ENCODE measurements around the gene EML6. TPM values are rescaled to one million over a fixed set of nuclear protein-coding genes. Genes with fewer than 3 reads are reported as not detected.

Gene EML6
- total RNA-seq, 1 donor from 2014 or later, result 0.90 TPM

DNA sequence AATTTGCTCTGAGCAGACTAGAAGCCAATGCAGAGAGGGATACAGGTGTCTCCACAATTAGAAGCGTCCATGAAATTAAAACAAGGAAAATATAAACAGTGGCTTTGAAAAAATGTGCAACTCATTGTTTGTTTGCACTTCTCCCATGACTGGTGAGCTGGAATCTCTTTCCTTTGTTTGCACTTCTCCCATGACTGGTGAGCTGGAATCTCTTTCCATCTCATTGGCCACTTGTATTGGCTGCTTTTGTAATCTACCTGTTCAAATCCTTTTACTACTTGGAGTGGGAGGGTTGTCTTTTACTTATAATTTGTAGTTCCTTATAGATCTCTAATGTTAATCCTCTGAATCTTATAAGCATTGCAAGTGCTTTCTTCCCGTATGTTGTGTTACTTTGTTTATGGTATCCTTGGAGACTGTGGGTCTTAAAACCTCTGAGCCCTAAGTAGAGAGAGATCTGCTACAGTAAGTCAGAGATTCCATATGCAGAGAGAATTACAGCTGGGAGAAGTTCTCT, 232.7 kb downstream of the EML6 start:
- Mint-ChIP-seq H3K36me3 (ENCODE audit: low read depth, unreplicated experiment) (no peaks in the 10 kb centered on the region), H3K4me3 (ENCODE audit: unreplicated experiment) (no peak overlapping the region), H3K9me3 (ENCODE audit: unreplicated experiment) (no peaks in the 10 kb centered on the region), H3K27ac (ENCODE audit: unreplicated experiment) (peak overlapping the region; percentile 17), H3K4me1 (ENCODE audit: unreplicated experiment) (peaks cover 10% of the 10 kb centered on the region), H3K27me3 (ENCODE audit: unreplicated experiment) (peaks cover 8% of the 10 kb centered on the region)
- no peak for DNase-seq (ENCODE audit: low spot score)
- TF ChIP-seq, protein P1, sequence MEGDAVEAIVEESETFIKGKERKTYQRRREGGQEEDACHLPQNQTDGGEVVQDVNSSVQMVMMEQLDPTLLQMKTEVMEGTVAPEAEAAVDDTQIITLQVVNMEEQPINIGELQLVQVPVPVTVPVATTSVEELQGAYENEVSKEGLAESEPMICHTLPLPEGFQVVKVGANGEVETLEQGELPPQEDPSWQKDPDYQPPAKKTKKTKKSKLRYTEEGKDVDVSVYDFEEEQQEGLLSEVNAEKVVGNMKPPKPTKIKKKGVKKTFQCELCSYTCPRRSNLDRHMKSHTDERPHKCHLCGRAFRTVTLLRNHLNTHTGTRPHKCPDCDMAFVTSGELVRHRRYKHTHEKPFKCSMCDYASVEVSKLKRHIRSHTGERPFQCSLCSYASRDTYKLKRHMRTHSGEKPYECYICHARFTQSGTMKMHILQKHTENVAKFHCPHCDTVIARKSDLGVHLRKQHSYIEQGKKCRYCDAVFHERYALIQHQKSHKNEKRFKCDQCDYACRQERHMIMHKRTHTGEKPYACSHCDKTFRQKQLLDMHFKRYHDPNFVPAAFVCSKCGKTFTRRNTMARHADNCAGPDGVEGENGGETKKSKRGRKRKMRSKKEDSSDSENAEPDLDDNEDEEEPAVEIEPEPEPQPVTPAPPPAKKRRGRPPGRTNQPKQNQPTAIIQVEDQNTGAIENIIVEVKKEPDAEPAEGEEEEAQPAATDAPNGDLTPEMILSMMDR (IDR thresholded peaks at IDR 0.05; ENCODE audit: unreplicated experiment), result no peak

DNA sequence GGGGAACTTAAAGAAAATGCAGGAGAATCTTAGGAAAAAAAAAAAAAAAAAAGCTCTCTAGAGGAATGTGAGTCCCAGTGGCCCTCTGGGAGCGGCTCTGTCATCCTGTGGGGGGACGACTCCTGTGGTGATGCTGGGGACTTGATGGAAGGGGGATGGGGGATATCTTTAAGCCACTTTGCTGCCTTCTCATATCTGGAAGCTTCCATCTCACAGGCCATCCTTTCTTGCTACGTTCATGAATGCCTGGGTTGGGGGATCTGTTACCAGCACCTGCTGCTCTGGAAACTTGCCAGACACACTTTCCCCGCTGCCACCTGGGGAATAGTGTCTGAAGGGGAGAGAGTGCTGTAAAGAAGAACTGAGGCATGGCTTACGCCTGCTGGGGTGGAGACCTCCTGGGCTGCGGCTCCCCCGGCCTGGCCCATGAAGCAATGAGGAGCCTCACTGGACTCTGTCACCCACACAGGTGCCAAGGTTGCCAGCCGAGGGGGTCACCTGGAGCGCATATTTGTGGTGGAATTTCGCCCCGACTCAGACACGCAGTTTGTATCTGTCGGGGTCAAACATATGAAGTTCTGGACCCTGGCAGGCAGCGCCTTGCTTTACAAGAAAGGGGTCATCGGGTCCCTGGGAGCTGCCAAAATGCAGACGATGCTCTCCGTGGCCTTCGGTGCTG, 234.0 kb downstream of the EML6 start:
- H3K27ac Mint-ChIP-seq (ENCODE audit: unreplicated experiment), result no peak overlapping the region
- H3K27me3 Mint-ChIP-seq (ENCODE audit: unreplicated experiment), result peaks cover 8% of the 10 kb centered on the region
- DNase-seq (ENCODE audit: low spot score), result no peak
- peaks cover 10% of the 10 kb centered on the region for H3K4me1 Mint-ChIP-seq (ENCODE audit: unreplicated experiment)
- H3K9me3 Mint-ChIP-seq (ENCODE audit: unreplicated experiment), result no peaks in the 10 kb centered on the region
- no peak overlapping the region for H3K4me3 Mint-ChIP-seq (ENCODE audit: unreplicated experiment)
- no peaks in the 10 kb centered on the region for H3K36me3 Mint-ChIP-seq (ENCODE audit: low read depth, unreplicated experiment)
- TF ChIP-seq, protein P1 (IDR thresholded peaks at IDR 0.05; ENCODE audit: unreplicated experiment), result no peak

DNA sequence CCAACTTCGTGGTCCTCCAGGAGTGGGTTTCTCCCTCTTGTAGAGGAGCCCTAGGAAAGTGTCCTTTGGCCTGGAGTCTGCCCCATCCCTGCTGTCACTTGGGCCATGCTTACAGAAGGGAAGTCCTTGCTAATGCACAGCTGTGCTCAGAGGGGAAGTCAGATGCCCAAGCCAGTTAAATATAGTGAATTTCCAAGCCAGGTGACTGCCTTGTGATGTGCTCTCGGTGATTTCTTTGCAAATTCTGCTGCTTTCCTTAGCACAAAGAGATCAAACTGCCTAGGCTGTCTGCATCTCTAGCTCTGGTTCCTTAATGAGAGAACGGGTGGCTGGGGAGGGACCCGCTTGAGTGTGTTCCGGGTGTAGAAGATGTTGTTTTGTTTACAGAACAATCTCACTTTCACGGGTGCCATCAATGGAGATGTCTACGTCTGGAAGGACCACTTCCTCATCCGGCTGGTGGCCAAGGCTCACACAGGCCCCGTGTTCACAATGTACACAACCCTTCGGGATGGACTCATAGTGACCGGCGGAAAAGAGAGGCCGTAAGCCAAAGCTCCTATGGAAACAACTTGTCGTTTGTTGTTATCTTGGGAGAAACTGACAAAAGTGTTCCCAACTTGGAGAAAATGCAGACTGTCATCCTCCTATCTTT, 235.4 kb downstream of the EML6 start:
- H3K36me3 Mint-ChIP-seq (ENCODE audit: low read depth, unreplicated experiment), result no peaks in the 10 kb centered on the region
- H3K27ac Mint-ChIP-seq (ENCODE audit: unreplicated experiment), result no peak overlapping the region
- H3K4me1 Mint-ChIP-seq (ENCODE audit: unreplicated experiment), result peaks cover 10% of the 10 kb centered on the region
- no peak overlapping the region for H3K4me3 Mint-ChIP-seq (ENCODE audit: unreplicated experiment)
- peaks cover 8% of the 10 kb centered on the region for H3K27me3 Mint-ChIP-seq (ENCODE audit: unreplicated experiment)
- TF ChIP-seq, protein P1 (IDR thresholded peaks at IDR 0.05; ENCODE audit: unreplicated experiment), result no peak
- H3K9me3 Mint-ChIP-seq (ENCODE audit: unreplicated experiment), result no peaks in the 10 kb centered on the region
- no peak for DNase-seq (ENCODE audit: low spot score)

DNA sequence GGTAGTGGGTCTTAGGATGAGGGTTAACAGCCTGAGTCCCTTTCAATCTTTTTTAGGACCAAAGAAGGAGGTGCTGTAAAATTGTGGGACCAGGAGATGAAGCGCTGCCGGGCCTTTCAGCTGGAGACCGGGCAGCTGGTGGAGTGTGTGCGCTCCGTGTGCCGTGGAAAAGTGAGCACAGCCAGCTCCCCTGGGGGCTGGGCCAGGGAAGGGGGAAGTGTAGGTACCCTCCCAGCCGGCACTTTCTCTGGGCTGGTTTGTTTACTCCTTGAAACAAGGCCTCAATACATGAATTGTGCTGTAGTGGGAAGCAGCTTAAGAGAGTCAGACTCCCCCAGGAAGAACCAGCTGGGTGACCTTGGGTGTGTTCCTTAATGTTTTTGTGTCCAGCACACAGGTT, 236.7 kb downstream of the EML6 start:
- TF ChIP-seq, protein P1 (IDR thresholded peaks at IDR 0.05; ENCODE audit: unreplicated experiment), result no peak
- peaks cover 5% of the 10 kb centered on the region for H3K27me3 Mint-ChIP-seq (ENCODE audit: unreplicated experiment)
- H3K4me1 Mint-ChIP-seq (ENCODE audit: unreplicated experiment), result peaks cover 19% of the 10 kb centered on the region
- no peak overlapping the region for H3K4me3 Mint-ChIP-seq (ENCODE audit: unreplicated experiment)
- no peak for DNase-seq (ENCODE audit: low spot score)
- H3K27ac Mint-ChIP-seq (ENCODE audit: unreplicated experiment), result no peak overlapping the region
- no peaks in the 10 kb centered on the region for H3K36me3 Mint-ChIP-seq (ENCODE audit: low read depth, unreplicated experiment)
- no peaks in the 10 kb centered on the region for H3K9me3 Mint-ChIP-seq (ENCODE audit: unreplicated experiment)

DNA sequence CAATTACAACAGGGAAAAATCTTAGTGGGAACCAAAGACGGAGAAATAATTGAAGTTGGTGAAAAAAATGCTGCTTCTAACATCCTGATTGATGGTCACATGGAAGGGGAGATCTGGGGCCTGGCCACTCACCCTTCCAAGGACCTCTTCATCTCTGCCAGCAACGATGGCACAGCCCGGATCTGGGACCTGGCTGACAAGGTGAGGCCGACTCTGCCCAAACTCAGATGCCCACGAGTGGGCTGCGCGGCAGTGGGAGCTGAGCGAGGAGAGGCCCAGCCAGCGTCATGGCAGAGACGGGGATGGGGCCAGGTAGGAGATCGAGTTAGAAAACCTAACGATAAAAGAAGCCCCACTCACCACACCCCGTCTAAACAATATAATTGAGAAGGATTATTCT, 239.0 kb downstream of the EML6 start:
- TF ChIP-seq, protein P1 (IDR thresholded peaks at IDR 0.05; ENCODE audit: unreplicated experiment), result no peak
- Mint-ChIP-seq H3K36me3 (ENCODE audit: low read depth, unreplicated experiment) (peaks cover 13% of the 10 kb centered on the region), H3K27ac (ENCODE audit: unreplicated experiment) (no peak overlapping the region), H3K27me3 (ENCODE audit: unreplicated experiment) (peaks cover 20% of the 10 kb centered on the region), H3K4me3 (ENCODE audit: unreplicated experiment) (no peak overlapping the region), H3K4me1 (ENCODE audit: unreplicated experiment) (peaks cover 35% of the 10 kb centered on the region), H3K9me3 (ENCODE audit: unreplicated experiment) (no peaks in the 10 kb centered on the region)
- no peak for DNase-seq (ENCODE audit: low spot score)
